COR-L47 (cell line): ENCODE data around the gene GPR34.
"Not testable (repeated sequence)": the region's sequence is repeated elsewhere in the genome, so short reads cannot be mapped to it uniquely, and the experiment has no call there.

Experiments used
- DNase-seq: peaks from one replicate; lab custom pipeline; 2025; lab: John Stamatoyannopoulos, UW

GPR34 gene

DNA sequence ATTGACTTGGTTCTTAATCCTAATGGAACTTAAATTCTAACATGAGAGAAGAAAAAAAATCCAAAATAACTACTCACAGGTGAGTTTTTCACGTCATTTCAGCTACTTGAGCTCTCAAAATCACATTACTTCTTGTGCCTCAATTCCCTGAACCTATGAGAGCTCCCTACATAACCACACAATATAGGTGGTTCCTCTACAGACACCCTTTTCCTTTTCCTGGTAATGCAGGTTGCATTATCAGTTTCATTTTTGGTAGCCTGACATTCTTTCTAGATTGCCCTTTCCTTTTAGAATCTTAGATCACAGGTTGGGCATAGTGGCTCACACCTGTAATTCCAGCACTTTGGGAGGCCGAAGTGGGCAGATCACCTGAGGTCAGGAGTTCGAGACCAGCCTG, 4.3 kb downstream of the GPR34 start:
- DNase-seq, result no peak

DNA sequence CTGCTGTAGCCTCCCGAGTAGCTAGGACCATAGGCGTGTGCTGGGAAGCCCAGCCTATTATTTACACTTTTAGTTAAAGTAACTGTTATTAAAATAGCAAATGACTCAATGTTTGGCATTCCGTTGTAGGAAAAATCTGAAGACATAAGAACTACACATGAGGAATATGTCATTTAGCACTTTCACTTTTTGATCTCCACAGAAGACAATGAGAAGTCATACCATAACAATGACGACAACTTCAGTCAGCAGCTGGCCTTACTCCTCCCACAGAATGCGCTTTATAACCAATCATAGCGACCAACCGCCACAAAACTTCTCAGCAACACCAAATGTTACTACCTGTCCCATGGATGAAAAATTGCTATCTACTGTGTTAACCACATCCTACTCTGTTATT, 6.7 kb downstream of the GPR34 start:
- no peak for DNase-seq

DNA sequence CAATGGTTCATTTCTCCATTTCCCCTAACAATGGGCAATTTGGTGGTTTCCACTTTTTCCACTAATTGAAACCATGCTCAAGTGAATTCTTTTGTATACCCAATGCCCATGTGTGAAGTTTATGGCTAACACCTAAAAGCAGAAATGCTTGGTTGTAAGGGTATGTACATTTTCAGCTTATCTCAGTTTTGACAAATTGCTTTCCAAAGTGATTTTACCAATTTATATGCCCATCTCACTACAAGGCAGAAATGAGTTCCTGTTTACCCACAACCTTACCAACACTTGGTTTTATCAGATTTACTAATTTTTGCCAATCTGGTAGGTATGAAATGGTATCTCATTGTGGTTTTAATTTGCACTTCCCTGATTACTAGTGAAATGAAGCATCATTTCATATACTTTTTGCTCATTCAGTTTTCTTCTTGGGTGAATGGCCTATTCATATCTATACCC, 14.8 kb downstream of the GPR34 start:
- DNase-seq, result no peak

DNA sequence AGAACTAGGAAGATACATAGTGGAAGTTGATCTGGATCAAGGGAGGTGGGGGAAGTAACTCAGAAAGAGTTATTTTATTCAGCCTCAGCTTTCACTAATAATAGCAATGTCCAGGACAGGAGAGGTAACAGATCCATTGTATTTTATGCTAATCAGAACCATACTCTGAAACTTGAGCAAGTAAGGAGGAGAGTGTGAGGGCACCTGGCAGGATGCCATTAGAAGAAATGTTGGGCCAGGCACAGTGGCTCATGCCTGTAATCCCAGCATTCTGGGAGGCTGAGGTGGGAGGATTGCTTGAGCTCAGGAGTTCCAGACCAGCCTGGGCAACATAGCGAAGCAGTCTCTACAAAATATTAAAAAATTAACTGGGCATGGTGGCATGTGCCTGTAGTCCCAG, 16.3 kb downstream of the GPR34 start:
- DNase-seq, result no peak

- no peak for DNase-seq
These were observed 17.1 kb downstream of the GPR34 start for GRCh38 chrX:41705680-41706374.

DNA sequence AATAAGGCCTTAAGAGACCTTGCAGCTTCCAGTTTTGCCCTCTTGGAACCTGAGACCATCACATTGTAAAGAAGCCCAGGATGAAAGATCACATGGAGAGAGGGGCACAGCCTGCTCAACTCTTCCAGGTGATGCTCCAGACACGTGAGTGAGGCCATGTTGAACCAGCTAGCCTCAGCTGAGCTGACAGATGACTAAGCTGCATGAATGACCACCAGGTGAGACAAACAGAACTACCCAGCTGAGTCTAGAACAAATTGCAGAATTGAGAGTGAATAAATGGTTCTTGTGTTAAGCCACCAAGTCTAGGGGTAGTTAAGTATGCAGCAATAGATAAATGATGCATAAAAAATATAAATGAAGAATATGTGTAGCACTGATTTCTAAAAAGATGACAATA, 18.4 kb downstream of the GPR34 start:
- no peak for DNase-seq

GRCh38 chrX:41708486-41708885, 19.7 kb downstream of the GPR34 start:
- DNase-seq, result no peak

GRCh38 chrX:41711021-41711667, 22.4 kb downstream of the GPR34 start:
- DNase-seq, result no peak

DNA sequence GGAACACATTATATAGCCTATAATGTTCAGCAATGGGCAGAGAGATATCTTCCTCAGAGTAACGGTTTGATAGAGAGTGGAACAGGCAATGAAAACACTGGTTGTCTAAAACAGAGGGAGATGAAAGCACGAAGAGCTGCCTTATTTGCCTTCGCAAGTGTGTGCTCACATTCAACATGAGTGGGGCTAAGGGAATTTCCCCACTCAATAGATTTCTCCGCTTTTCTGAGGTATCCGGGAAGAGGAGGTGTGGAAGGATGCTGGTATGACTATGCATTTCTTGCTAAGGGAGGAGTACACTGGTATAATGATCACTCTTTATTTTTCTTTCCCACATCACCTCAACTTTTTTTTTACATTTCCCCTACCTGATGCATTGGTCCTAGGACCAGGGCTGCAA, 27.4 kb downstream of the GPR34 start:
- DNase-seq, result no peak

DNA sequence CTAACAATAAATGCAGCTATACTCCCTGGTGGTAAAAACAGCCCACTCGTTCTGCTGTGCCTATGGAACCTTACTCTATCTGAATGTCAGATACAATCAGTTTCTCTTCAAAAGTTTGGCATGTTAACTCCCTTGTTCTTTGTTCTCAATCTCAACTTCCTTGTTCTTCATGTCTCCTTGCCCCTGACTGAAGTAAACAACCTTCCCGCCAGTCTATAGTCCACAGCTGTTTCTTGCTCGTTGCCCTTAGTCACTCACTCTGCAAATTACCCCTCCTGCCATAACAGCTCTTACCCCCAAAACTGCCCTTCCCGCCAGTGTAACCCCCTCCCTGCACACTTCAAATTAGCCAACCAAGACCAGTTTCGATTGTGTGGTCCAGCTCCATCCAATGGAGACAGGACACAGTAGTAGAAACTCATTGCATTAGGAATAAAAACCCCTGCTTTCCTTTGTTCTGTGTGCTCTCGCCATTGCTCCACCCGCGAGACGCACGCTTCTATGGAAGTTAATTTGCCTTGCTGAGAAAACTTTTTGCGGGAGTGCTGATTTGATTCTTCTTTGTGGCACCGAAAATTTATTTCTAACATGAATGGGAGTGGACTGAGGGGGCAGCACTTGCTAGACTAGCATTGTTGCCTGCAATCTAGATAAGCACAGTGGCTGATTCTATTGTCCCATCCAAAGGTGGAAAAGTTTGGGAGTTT, 28.1 kb downstream of the GPR34 start:
- DNase-seq, result no peak

GRCh38 chrX:41718481-41719235, 29.9 kb downstream of the GPR34 start:
- no peak for DNase-seq

- not testable (repeated sequence) for DNase-seq
These were observed 30.8 kb downstream of the GPR34 start for GRCh38 chrX:41719610-41720009.

DNA sequence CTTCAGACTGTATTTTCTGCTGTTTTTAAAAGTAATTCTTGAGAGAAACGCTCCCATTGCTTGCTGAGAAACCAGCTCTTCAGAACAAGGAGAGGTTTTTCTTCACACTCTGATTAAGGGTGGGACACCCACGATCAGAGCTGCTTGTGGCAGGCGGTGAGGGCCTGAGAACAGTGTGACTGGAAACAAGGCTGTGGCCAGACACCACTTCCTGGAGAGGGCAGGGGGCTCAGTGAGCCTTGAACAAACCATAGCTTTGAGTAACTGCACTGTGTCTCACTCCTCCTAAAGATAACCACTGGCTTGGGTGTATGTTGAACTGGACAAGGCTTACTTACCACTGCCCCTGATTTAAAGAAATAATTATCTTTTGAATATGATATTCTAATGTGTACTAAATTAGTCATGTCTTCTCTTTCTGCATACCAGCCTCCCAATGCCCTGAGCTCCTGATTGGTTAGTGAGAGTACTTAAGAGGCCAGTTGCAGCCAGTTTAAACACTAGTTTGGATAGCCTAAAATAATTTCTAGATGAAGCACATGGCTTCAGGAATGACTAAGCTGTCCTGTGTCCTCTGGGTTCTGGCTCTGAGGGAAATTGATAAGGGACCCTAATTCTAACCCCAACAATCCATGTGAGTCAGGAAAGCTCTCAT, 31.5 kb downstream of the GPR34 start:
- no peak for DNase-seq

- DNase-seq, result no peak
These were observed 32.8 kb downstream of the GPR34 start for GRCh38 chrX:41721590-41721989.

DNA sequence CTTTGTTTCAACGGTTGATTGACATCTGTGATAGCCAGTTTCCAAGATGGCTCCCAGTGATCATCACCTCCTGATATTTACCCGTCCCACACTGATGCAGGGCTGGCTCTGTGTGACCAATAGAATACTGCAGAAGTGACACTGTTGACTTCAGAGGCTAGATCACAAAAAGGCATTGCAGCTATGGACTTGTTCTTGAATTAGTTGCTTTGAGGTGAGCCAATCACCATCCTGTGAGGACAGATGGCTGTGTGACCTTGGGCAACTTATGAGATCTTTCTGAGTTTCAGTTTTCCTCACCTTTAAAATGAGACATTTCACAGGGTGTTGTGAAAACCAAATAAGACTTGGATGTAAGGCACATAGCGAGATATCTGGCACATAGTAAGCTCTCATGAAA, 33.4 kb downstream of the GPR34 start:
- DNase-seq, result no peak

- DNase-seq, result no peak
These were observed 34.2 kb downstream of the GPR34 start for GRCh38 chrX:41722816-41723618.

- no peak for DNase-seq
These were observed 35.1 kb downstream of the GPR34 start, which contains the start of gene GPR82 for GRCh38 chrX:41723826-41724225. Gene GPR82, plus strand, starts transcription at chrX:41724181. Its CDS starts 2,846 bp downstream, at chrX:41727027.

DNA sequence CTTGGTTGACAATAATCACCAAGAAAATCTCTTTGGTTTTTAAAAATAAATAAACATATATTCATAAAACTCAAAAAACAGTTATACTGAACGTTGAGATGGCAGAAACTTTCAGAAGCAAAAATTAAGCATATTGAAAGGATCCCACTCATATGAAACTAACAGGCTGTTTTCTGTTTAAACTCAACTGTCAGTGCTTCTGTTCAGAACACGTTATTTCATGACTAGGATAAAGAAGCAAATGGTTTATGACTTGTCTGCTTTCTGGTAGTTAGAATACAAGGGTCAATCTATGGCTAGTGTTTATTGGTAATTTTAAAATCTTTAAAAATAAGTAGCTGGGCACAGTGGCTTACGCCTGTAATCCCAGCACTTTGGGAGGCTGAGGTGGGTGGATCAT, 39.4 kb downstream of the GPR34 start:
- DNase-seq, result no peak

DNA sequence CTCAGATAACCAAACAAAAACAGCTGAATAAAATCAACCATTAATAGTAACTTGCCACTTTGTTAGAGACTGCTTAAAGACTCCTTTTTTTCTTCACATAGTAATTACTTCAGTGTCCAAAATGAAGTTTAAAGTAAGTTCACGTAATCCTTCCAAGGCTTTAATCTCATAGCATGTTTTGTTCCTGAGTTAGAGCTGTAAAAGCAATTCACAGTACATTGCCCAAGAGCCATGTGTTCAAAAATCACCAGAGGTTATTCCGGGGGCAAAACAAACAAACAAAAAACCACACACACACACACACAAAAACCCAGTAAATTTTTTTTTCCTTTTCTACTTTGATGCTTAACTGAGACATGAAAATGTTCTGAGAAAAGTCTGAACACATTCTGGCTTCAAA, 41.3 kb downstream of the GPR34 start:
- no peak for DNase-seq

GRCh38 chrX:41732260-41732659, 43.5 kb downstream of the GPR34 start:
- DNase-seq, result no peak

GRCh38 chrX:41733939-41734338, 45.2 kb downstream of the GPR34 start:
- no peak for DNase-seq
